ENCODE data around the gene UBR1.
"Not testable (repeated sequence)": the region's sequence is repeated elsewhere in the genome, so short reads cannot be mapped to it uniquely, and the experiment has no call there.

The UBR1 gene

GRCh38 chr15:43056696-43057095 lies 49.1 kb downstream of the UBR1 start:
- peaks cover 63% of the 10 kb centered on the region for H3K36me3 ChIP-seq (ENCODE audit: insufficient read depth, low read length)
- no peak overlapping the region for H3K9ac ChIP-seq (ENCODE audit: insufficient read length)
- no peaks in the 10 kb centered on the region for H3K9me3 ChIP-seq (ENCODE audit: low read depth, low read length)
- H3K4me3 ChIP-seq: no peak overlapping the region
- DNase-seq (ENCODE audit: low read depth, low spot score): no peak
- TF ChIP-seq EZH2 (IDR thresholded peaks at IDR 0.05): no peak
- no peak for TF ChIP-seq POLR2AphosphoS5 (IDR thresholded peaks at IDR 0.05; ENCODE audit: borderline replicate concordance, low read depth, low read length)
- no peak for TF ChIP-seq FOXP2 (optimal IDR thresholded peaks at IDR 0.05; ENCODE audit: control extremely low read depth, extremely low read length, insufficient read depth)
- H3K27ac ChIP-seq: no peak overlapping the region

GRCh38 chr15:43052860-43053259 lies 53.0 kb downstream of the UBR1 start:
- TF ChIP-seq FOXP2 (optimal IDR thresholded peaks at IDR 0.05; ENCODE audit: control extremely low read depth, extremely low read length, insufficient read depth): no peak
- no peak for TF ChIP-seq EZH2 (IDR thresholded peaks at IDR 0.05)
- no peak for TF ChIP-seq POLR2AphosphoS5 (IDR thresholded peaks at IDR 0.05; ENCODE audit: borderline replicate concordance, low read depth, low read length)
- H3K9ac ChIP-seq (ENCODE audit: insufficient read length): no peak overlapping the region
- no peaks in the 10 kb centered on the region for H3K9me3 ChIP-seq (ENCODE audit: low read depth, low read length)
- H3K36me3 ChIP-seq (ENCODE audit: insufficient read depth, low read length): peaks cover 59% of the 10 kb centered on the region
- no peak overlapping the region for H3K4me3 ChIP-seq
- DNase-seq (ENCODE audit: low read depth, low spot score): no peak
- no peak overlapping the region for H3K27ac ChIP-seq

- no peak overlapping the region for H3K9ac ChIP-seq (ENCODE audit: insufficient read length)
- H3K27ac ChIP-seq: no peak overlapping the region
- no peak for DNase-seq (ENCODE audit: low read depth, low spot score)
- peaks cover 55% of the 10 kb centered on the region for H3K36me3 ChIP-seq (ENCODE audit: insufficient read depth, low read length)
- no peaks in the 10 kb centered on the region for H3K9me3 ChIP-seq (ENCODE audit: low read depth, low read length)
- no peak overlapping the region for H3K4me3 ChIP-seq
- TF ChIP-seq EZH2 (IDR thresholded peaks at IDR 0.05) (no peak), FOXP2 (optimal IDR thresholded peaks at IDR 0.05; ENCODE audit: control extremely low read depth, extremely low read length, insufficient read depth) (no peak), POLR2AphosphoS5 (IDR thresholded peaks at IDR 0.05; ENCODE audit: borderline replicate concordance, low read depth, low read length) (no peak)
These were observed 56.9 kb downstream of the UBR1 start for GRCh38 chr15:43048935-43049334.

- Histone ChIP-seq H3K9me3 (ENCODE audit: low read depth, low read length) (no peaks in the 10 kb centered on the region), H3K4me3 (no peak overlapping the region), H3K27ac (no peak overlapping the region), H3K36me3 (ENCODE audit: insufficient read depth, low read length) (peaks cover 56% of the 10 kb centered on the region), H3K9ac (ENCODE audit: insufficient read length) (no peak overlapping the region)
- TF ChIP-seq EZH2 (IDR thresholded peaks at IDR 0.05) (no peak), POLR2AphosphoS5 (IDR thresholded peaks at IDR 0.05; ENCODE audit: borderline replicate concordance, low read depth, low read length) (no peak), FOXP2 (optimal IDR thresholded peaks at IDR 0.05; ENCODE audit: control extremely low read depth, extremely low read length, insufficient read depth) (no peak)
- no peak for DNase-seq (ENCODE audit: low read depth, low spot score)
These were observed 59.4 kb downstream of the UBR1 start for GRCh38 chr15:43046484-43046883.

- Histone ChIP-seq H3K4me3 (no peak overlapping the region), H3K9ac (ENCODE audit: insufficient read length) (no peak overlapping the region), H3K27ac (no peak overlapping the region), H3K36me3 (ENCODE audit: insufficient read depth, low read length) (peaks cover 52% of the 10 kb centered on the region), H3K9me3 (ENCODE audit: low read depth, low read length) (no peaks in the 10 kb centered on the region)
- no peak for DNase-seq (ENCODE audit: low read depth, low spot score)
- TF ChIP-seq EZH2 (IDR thresholded peaks at IDR 0.05): no peak
- no peak for TF ChIP-seq POLR2AphosphoS5 (IDR thresholded peaks at IDR 0.05; ENCODE audit: borderline replicate concordance, low read depth, low read length)
- no peak for TF ChIP-seq FOXP2 (optimal IDR thresholded peaks at IDR 0.05; ENCODE audit: control extremely low read depth, extremely low read length, insufficient read depth)
These were observed 63.0 kb downstream of the UBR1 start for GRCh38 chr15:43042885-43043284.

GRCh38 chr15:43041085-43041484 lies 64.8 kb downstream of the UBR1 start:
- H3K9me3 ChIP-seq (ENCODE audit: low read depth, low read length); DNase-seq (ENCODE audit: low read depth, low spot score); H3K4me3 ChIP-seq; H3K9ac ChIP-seq (ENCODE audit: insufficient read length); H3K27ac ChIP-seq: not testable (repeated sequence)
- peaks cover 49% of the 10 kb centered on the region for H3K36me3 ChIP-seq (ENCODE audit: insufficient read depth, low read length)

- H3K9me3 ChIP-seq (ENCODE audit: low read depth, low read length); DNase-seq (ENCODE audit: low read depth, low spot score); H3K9ac ChIP-seq (ENCODE audit: insufficient read length); H3K4me3 ChIP-seq; H3K27ac ChIP-seq: not testable (repeated sequence)
- H3K36me3 ChIP-seq (ENCODE audit: insufficient read depth, low read length): peaks cover 36% of the 10 kb centered on the region
These were observed 70.6 kb downstream of the UBR1 start for GRCh38 chr15:43035240-43035639.

- no peak overlapping the region for H3K27ac ChIP-seq
- H3K9ac ChIP-seq (ENCODE audit: insufficient read length): no peak overlapping the region
- DNase-seq (ENCODE audit: low read depth, low spot score): no peak
- peaks cover 39% of the 10 kb centered on the region for H3K36me3 ChIP-seq (ENCODE audit: insufficient read depth, low read length)
- no peak overlapping the region for H3K4me3 ChIP-seq
- no peaks in the 10 kb centered on the region for H3K9me3 ChIP-seq (ENCODE audit: low read depth, low read length)
- TF ChIP-seq EZH2 (IDR thresholded peaks at IDR 0.05): no peak
- no peak for TF ChIP-seq POLR2AphosphoS5 (IDR thresholded peaks at IDR 0.05; ENCODE audit: borderline replicate concordance, low read depth, low read length)
- TF ChIP-seq FOXP2 (optimal IDR thresholded peaks at IDR 0.05; ENCODE audit: control extremely low read depth, extremely low read length, insufficient read depth): no peak
These were observed 76.4 kb downstream of the UBR1 start for GRCh38 chr15:43029476-43029875.

GRCh38 chr15:43025150-43025549 lies 80.7 kb downstream of the UBR1 start:
- Histone ChIP-seq H3K4me3 (no peak overlapping the region), H3K27ac (no peak overlapping the region), H3K36me3 (ENCODE audit: insufficient read depth, low read length) (peaks cover 53% of the 10 kb centered on the region), H3K9ac (ENCODE audit: insufficient read length) (no peak overlapping the region), H3K9me3 (ENCODE audit: low read depth, low read length) (no peaks in the 10 kb centered on the region)
- no peak for DNase-seq (ENCODE audit: low read depth, low spot score)
- TF ChIP-seq POLR2AphosphoS5 (IDR thresholded peaks at IDR 0.05; ENCODE audit: borderline replicate concordance, low read depth, low read length) (no peak), EZH2 (IDR thresholded peaks at IDR 0.05) (no peak), FOXP2 (optimal IDR thresholded peaks at IDR 0.05; ENCODE audit: control extremely low read depth, extremely low read length, insufficient read depth) (no peak)

GRCh38 chr15:43014671-43015070 lies 91.2 kb downstream of the UBR1 start:
- H3K27ac ChIP-seq; H3K9ac ChIP-seq (ENCODE audit: insufficient read length); H3K4me3 ChIP-seq; DNase-seq (ENCODE audit: low read depth, low spot score); H3K9me3 ChIP-seq (ENCODE audit: low read depth, low read length): not testable (repeated sequence)
- peaks cover 12% of the 10 kb centered on the region for H3K36me3 ChIP-seq (ENCODE audit: insufficient read depth, low read length)
